Psoas muscle (tissue), 8 donors: ENCODE data around the gene PCSK5. TPM values are rescaled to one million over a fixed set of nuclear protein-coding genes. Genes with fewer than 3 reads are reported as not detected.
"Not testable (repeated sequence)": the region's sequence is repeated elsewhere in the genome, so short reads cannot be mapped to it uniquely, and the experiment has no call there.

Experiments used
- ATAC-seq, 4 donors: fragments of 200-7000 bp; cut with Tn5 transposase; one replicate each; pipeline ENCODE4 v1.9.1; 2020; ENCODE audit warnings: moderate library complexity in 3 of 4, mild to moderate bottlenecking in 2 of 4
- DNase-seq, 2 donors: peaks; one replicate each; pipeline ENCODE4 v3.0.0-alpha.2; 2020
- H3K27ac ChIP-seq: fragments of 200-600 bp; one replicate; pipeline ENCODE4 v1.8.0; 2022
- H3K27me3 ChIP-seq, 3 donors: fragments of 200-600 bp in 1 of 3; one replicate each; pipeline versions ENCODE4 v1.6.1 to v1.8.0; 2013 to 2022; ENCODE audit warnings: low read length in 2 of 3, mild to moderate bottlenecking in 2 of 3, moderate library complexity in 1 of 3; ENCODE audit not compliant: insufficient read depth in 3 of 3
- H3K36me3 ChIP-seq, 2 donors: fragments of 200-600 bp in 1 of 2; one replicate each; pipeline versions ENCODE4 v1.6.1 to v1.8.0; 2013 to 2022; ENCODE audit warnings: low read depth in 1 of 2, mild to moderate bottlenecking in 1 of 2, moderate library complexity in 1 of 2; ENCODE audit not compliant: insufficient read depth in 1 of 2
- H3K4me1 ChIP-seq: fragments of 200-600 bp; one replicate; pipeline ENCODE4 v1.8.0; 2022
- H3K4me3 ChIP-seq: fragments of 200-600 bp; one replicate; pipeline ENCODE4 v1.8.0; 2022; ENCODE audit warnings: mild to moderate bottlenecking
- H3K9me3 ChIP-seq: fragments of 200-600 bp; one replicate; pipeline ENCODE4 v1.8.0; 2022
- WGBS, 3 donors: extraction: QIAGEN DNeasy Blood & Tissue Kit; methylation state at CpG; one replicate each; pipeline versions ENCODE4 v1.1.6 to v1.1.7; 2013; 5-methylcytosine and 5-hydroxymethylcytosine counted together
- intact Hi-C, 2 donors: fragments of 100-400 bp; cut with DNase I; formaldehyde crosslinking; loops; one replicate each; pipeline versions ENCODE4 v1.11.0 to v1.14.2; 2022
- polyA plus RNA-seq, 3 donors: library from polyadenylated mRNA; stranded (reverse); fragments of 200-250 nt; gene quantifications; one replicate each; pipeline ENCODE4 v1.2.3, GENCODE V29; 2013
- total RNA-seq, 4 donors: library from RNA; stranded (reverse); fragmentation: NEBNext Ultra II Directional in 2 of 4; extraction: Animal tissue kit (Norgen Biotek cat#: 25700) in 2 of 4; gene quantifications; one replicate each; pipeline versions ENCODE4 v1.2.1 to v1.2.4, GENCODE V29; 2021 to 2023
- TF ChIP-seq, protein P1 (sequence below): fragments of 200-600 bp; IDR thresholded peaks from one replicate; pipeline ENCODE4 v1.8.0; 2022; ENCODE audit warnings: antibody characterized with exemption
- donor health status: healthy with polysubstance abuse.
- donor health status: DM: no; HTN: no; CAD: no; lungs with moderate emphysema.
- donor health status: Bipolar disorder and iron deficiency.
- donor health status: healthy.
- donor health status: DM: yes; HTN: yes; CAD: no.
- donor health status: DM: no; HTN: no; CAD: no.
- donor health status: DM: no; HTN: no; CAD: no.
- donor health status: DM: yes; HTN: yes; CAD: no.

The PCSK5 gene
- total and polyA plus RNA-seq, 7 donors, result 0.75 to 4.4 (median 2.3) TPM

DNA sequence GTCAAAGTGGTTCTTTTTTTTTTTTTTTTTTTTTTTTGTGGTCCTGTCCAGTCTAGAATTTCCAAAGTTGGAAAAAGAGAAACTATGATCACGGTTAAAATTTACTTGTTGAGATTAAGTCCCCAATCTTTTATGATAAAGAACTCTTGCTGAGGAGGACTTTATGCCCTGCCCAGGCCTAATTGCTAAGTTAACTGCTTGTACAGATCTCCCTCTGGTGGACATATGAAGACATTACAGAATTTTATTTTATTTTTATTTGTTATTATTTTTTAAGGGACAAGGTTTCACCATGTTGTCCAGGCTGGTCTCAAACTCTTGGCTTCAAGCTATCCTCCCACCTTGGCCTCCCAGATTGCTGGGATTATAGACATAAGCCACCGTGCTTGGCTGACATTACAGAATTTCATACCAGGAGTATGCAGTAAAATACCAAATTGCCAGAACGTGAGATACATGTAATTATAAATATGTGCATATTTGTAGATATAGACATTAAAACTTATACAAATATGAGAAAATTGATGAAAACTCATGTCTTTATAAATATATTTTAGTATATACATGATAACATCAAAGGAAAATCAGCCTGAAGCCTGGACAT lies 412.6 kb downstream of the PCSK5 start:
- WGBS, 3 donors, result 20 to 25% (median 23%) methylated on average over 3 of the region's 3 CpGs
- DNase-seq (no peak), ATAC-seq (peak in 1 of 4 donors; percentile 69)
- Histone ChIP-seq H3K4me1 (no peaks in the 10 kb centered on the region), H3K4me3 (no peak overlapping the region), H3K27ac (no peak overlapping the region), H3K27me3 (peaks cover 0 to 4% (median under 1%) of the 10 kb centered on the region in 3 donors), H3K36me3 (no peaks in the 10 kb centered on the region), H3K9me3 (no peaks in the 10 kb centered on the region)
- TF ChIP-seq, protein P1, sequence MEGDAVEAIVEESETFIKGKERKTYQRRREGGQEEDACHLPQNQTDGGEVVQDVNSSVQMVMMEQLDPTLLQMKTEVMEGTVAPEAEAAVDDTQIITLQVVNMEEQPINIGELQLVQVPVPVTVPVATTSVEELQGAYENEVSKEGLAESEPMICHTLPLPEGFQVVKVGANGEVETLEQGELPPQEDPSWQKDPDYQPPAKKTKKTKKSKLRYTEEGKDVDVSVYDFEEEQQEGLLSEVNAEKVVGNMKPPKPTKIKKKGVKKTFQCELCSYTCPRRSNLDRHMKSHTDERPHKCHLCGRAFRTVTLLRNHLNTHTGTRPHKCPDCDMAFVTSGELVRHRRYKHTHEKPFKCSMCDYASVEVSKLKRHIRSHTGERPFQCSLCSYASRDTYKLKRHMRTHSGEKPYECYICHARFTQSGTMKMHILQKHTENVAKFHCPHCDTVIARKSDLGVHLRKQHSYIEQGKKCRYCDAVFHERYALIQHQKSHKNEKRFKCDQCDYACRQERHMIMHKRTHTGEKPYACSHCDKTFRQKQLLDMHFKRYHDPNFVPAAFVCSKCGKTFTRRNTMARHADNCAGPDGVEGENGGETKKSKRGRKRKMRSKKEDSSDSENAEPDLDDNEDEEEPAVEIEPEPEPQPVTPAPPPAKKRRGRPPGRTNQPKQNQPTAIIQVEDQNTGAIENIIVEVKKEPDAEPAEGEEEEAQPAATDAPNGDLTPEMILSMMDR, result peak; percentile 74
- intact Hi-C loops, result loop anchor here (5.0 to 10.0 kb wide), 4 partner anchors 216 to 1038 kb away; no protein-coding TSS in a partner anchor

DNA sequence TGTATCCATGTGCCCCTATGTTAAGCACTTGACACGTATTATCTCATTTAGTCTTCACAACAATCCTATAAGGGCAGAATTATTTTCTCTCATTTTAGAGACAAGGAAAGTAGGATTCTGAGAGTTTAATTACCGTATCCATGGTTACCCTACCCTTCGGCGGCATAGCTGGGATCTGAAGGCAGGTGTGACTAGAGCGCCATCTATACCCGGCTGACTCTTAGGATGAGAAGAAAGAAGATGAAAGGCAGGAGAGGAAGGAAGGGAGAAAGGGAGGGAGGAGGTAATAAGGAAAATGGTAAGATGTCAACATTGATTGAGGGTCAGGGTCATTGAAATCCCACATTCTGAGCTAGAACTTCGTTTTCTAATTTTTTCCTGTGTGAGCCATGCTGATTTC lies 416.6 kb downstream of the PCSK5 start:
- not testable (repeated sequence) for H3K9me3 ChIP-seq, H3K27me3 ChIP-seq, H3K4me3 ChIP-seq, ATAC-seq, H3K4me1 ChIP-seq, DNase-seq, H3K27ac ChIP-seq, H3K36me3 ChIP-seq
- intact Hi-C loops, result loop anchor here (10.0 kb wide), 3 partner anchors 222 to 1042 kb away; no protein-coding TSS in a partner anchor
- WGBS, 3 donors, result 35 to 44% (median 42%) methylated on average over 6 of the region's 7 CpGs

DNA sequence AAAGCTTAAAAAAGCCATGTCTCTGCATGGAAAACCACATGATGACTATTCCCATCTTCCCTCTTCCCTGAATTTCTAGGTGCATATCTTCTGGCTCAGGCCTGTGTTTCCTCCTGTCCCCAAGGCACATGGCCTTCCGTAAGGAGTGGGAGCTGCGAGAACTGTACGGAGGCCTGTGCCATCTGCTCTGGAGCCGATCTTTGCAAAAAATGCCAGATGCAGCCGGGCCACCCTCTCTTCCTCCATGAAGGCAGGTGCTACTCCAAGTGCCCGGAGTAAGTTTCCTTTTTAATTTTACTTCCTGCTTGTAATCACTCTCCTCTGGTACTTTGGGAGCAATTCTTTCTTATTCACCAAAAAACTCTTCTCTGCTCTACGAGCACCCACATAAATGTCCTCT lies 420.1 kb downstream of the PCSK5 start:
- WGBS, 3 donors, result 65 to 81% (median 72%) methylated on average over 7 of the region's 7 CpGs

DNA sequence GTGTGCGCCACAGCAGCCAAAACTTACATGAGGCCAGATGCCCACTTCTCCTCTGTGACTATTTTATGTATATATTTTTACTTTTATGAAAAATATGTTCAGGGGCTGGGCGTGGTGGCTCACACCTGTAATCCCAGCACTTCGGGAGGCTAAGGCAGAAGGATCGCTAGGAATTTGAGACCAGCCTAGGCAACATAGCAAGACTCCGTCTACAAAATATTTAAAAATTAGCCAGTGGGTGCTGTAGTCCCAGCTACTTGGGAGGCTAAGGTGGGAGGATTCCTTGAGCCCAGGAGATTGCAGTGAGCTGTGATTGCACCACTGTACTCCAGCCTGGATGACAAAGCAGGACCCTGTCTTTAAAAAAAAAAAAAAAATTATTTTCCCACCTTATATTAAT lies 420.5 kb downstream of the PCSK5 start:
- 92 to 96% (median 95%) methylated on average over 5 of the region's 5 CpGs for WGBS, 3 donors
- Histone ChIP-seq H3K4me3 (no peak overlapping the region), H3K36me3 (no peaks in the 10 kb centered on the region), H3K27me3 (peaks cover 0 to 4% (median 0%) of the 10 kb centered on the region in 3 donors), H3K27ac (no peak overlapping the region), H3K9me3 (no peaks in the 10 kb centered on the region), H3K4me1 (no peaks in the 10 kb centered on the region)
- no peak for DNase-seq
- TF ChIP-seq, protein P1, result no peak
- intact Hi-C loops, result no loop called here
- no peak for ATAC-seq

More for the DNA sequence above, 420.1 kb downstream of the PCSK5 start:
- TF ChIP-seq, protein P1, result no peak
- no peaks in the 10 kb centered on the region for H3K36me3 ChIP-seq
- ATAC-seq, result no peak
- no peaks in the 10 kb centered on the region for H3K4me1 ChIP-seq
- no peaks in the 10 kb centered on the region for H3K9me3 ChIP-seq
- no peak overlapping the region for H3K4me3 ChIP-seq
- intact Hi-C loops, result no loop called here
- DNase-seq, result no peak
- peaks cover 0 to 4% (median 0%) of the 10 kb centered on the region in 3 donors for H3K27me3 ChIP-seq
- H3K27ac ChIP-seq, result no peak overlapping the region

GRCh38 chr9:76311537-76311936 lies 421.1 kb downstream of the PCSK5 start:
- ATAC-seq (no peak), DNase-seq (no peak)
- H3K27me3 ChIP-seq, result peaks cover 0 to 4% (median 0%) of the 10 kb centered on the region in 3 donors
- H3K4me1 ChIP-seq, result no peaks in the 10 kb centered on the region
- TF ChIP-seq, protein P1, result no peak
- H3K9me3 ChIP-seq, result no peaks in the 10 kb centered on the region
- H3K4me3 ChIP-seq, result no peak overlapping the region
- WGBS, 3 donors, result 76 to 86% (median 84%) methylated on average over 5 of the region's 5 CpGs
- intact Hi-C loops, result no loop called here
- no peaks in the 10 kb centered on the region for H3K36me3 ChIP-seq
- no peak overlapping the region for H3K27ac ChIP-seq
